Heart right ventricle (tissue), 16 donors: Measurements from ENCODE around the gene ATP5F1C. TPM values are rescaled to one million over a fixed set of nuclear protein-coding genes. Genes with fewer than 3 reads are reported as not detected.
"Not testable (repeated sequence)": the region's sequence is repeated elsewhere in the genome, so short reads cannot be mapped to it uniquely, and the experiment has no call there.

Source experiments
- ATAC-seq, 8 donors: fragments of 200-7000 bp; cut with Tn5 transposase; one replicate each; pipeline ENCODE4 v1.9.1; 2020; ENCODE audit warnings: mild to moderate bottlenecking in 8 of 8, moderate library complexity in 8 of 8, moderate number of reproducible peaks in 1 of 8
- DNase-seq, 2 donors: peaks; one replicate each; pipeline ENCODE4 v3.0.0-alpha.2; 2020
- H3K27ac ChIP-seq, 10 donors: fragments of 200-600 bp; sonication (generic) in 2 of 10; one replicate each; pipeline versions ENCODE4 v1.5.0 to v1.8.0; 2020 to 2022; ENCODE audit warnings: mild to moderate bottlenecking in 3 of 10
- H3K27me3 ChIP-seq, 7 donors: fragments of 200-600 bp; one replicate each; pipeline ENCODE4 v1.8.0; 2021 to 2022; ENCODE audit warnings: mild to moderate bottlenecking in 2 of 7
- H3K36me3 ChIP-seq, 9 donors: fragments of 200-600 bp; sonication (generic) in 1 of 9; one replicate each; pipeline versions ENCODE4 v1.5.0 to v1.8.0; 2020 to 2022; ENCODE audit warnings: mild to moderate bottlenecking in 2 of 9
- H3K4me1 ChIP-seq, 9 donors: fragments of 200-600 bp; sonication (generic) in 1 of 9; one replicate each; pipeline versions ENCODE4 v1.5.0 to v1.8.0; 2020 to 2022; ENCODE audit warnings: mild to moderate bottlenecking in 4 of 9
- H3K4me3 ChIP-seq, 10 donors: fragments of 200-600 bp; sonication (generic) in 2 of 10; one replicate each; pipeline versions ENCODE4 v1.5.0 to v1.8.0; 2020 to 2022; ENCODE audit warnings: mild to moderate bottlenecking in 7 of 10, moderate library complexity in 2 of 10
- H3K9me3 ChIP-seq, 11 donors: fragments of 200-600 bp in 10 of 11; sonication (generic) in 2 of 11; one replicate each; pipeline versions ENCODE4 v1.5.0 to v1.8.0; 2013 to 2022; ENCODE audit warnings: mild to moderate bottlenecking in 2 of 11, control low read depth in 1 of 11, moderate library complexity in 1 of 11
- CTCF ChIP-seq, 9 donors: fragments of 200-600 bp; sonication (generic) in 2 of 9; IDR thresholded peaks; one replicate each; pipeline versions ENCODE4 v1.5.0 to v1.8.0; 2021 to 2022; ENCODE audit warnings: antibody characterized with exemption in 9 of 9, mild to moderate bottlenecking in 5 of 9, moderate library complexity in 1 of 9
- WGBS, 2 donors: extraction: QIAGEN DNeasy Blood & Tissue Kit; methylation state at CpG; one replicate each; pipeline ENCODE4 v1.1.7; 2013; ENCODE audit warnings: inconsistent platforms in 1 of 2; 5-methylcytosine and 5-hydroxymethylcytosine counted together
- intact Hi-C, 10 donors: fragments of 100-400 bp; cut with DNase I; formaldehyde crosslinking; loops; one replicate each; pipeline versions ENCODE4 v1.11.1 to v1.14.2; 2022
- polyA plus RNA-seq, 2 donors: library from polyadenylated mRNA; stranded (reverse); fragments of 200-250 nt; gene quantifications; one replicate each; pipeline ENCODE4 v1.2.3, GENCODE V29; 2013
- total RNA-seq, 10 donors: library from RNA; stranded (reverse); fragmentation: NEBNext Ultra II Directional in 3 of 10; extraction: Animal tissue kit (Norgen Biotek cat#: 25700) in 3 of 10; gene quantifications; one replicate each; pipeline versions ENCODE4 v1.2.1 to v1.2.4, GENCODE V29; 2021 to 2023
- donor health status: Arrhythmogenic right ventricular cardiomyopathy.
- donor health status: ischemic (EF 13 %, LVEDD 7.1; RV severe dilation, severe dysfunction).
- donor health status: healthy with polysubstance abuse.
- donor health status: DM: no; HTN: yes; CAD: no.
- donor health status: DM: no; HTN: no; CAD: no.
- donor health status: ischemic (EF 25% LVEDD 6.9; RV normal size, moderate dysfunction).
- donor health status: ischemic (EF 25% LVEDD 5.7; RV mildly dilated, moderate dysfunction).
- donor health status: healthy.
- donor health status: DM: yes; HTN: yes; CAD: no.
- donor health status: Ischemic cardiomyopathy.
- donor health status: ischemic (EF 35%, LVEDD 5.7; RV mildly dilated, moderate dysfunction).
- donor health status: nonischemic (EF 11% LVEDD 7.7; RV severe dilation, severe dysfunction).
- donor health status: DM: yes; HTN: yes; CAD: no.
- donor health status: PGD.
- donor health status: ischemic (EF 29% LVEDD 5.4; RV normal size, mild dysfunction).
- donor health status: nonischemic (EF 23%, LVEDD 6.1; RV moderate dilation, normal function).

Gene ATP5F1C
- total and polyA plus RNA-seq, 12 donors: 561 to 1,131 (median 770) TPM

GRCh38 chr10:7811000-7811399, 23.0 kb downstream of the ATP5F1C start:
- H3K27me3 ChIP-seq: no peaks in the 10 kb centered on the region
- intact Hi-C loops: no loop called here
- H3K9me3 ChIP-seq: no peaks in the 10 kb centered on the region
- TF ChIP-seq CTCF (IDR thresholded peaks at IDR 0.05): no peak
- DNase-seq (no peak), ATAC-seq (no peak)
- no peaks in the 10 kb centered on the region for H3K4me1 ChIP-seq
- H3K4me3 ChIP-seq: no peak overlapping the region
- no peak overlapping the region for H3K27ac ChIP-seq
- peaks cover 0 to 41% (median 25%) of the 10 kb centered on the region in 9 donors for H3K36me3 ChIP-seq
- 86 to 87% methylated on average over 5 of the region's 5 CpGs for WGBS, 2 donors

- H3K27me3 ChIP-seq, H3K4me3 ChIP-seq, ATAC-seq, H3K27ac ChIP-seq, H3K9me3 ChIP-seq, DNase-seq, intact Hi-C loops, H3K4me1 ChIP-seq: not testable (repeated sequence)
- peaks cover 0 to 33% (median 17%) of the 10 kb centered on the region in 9 donors for H3K36me3 ChIP-seq
- WGBS, 2 donors: 82 to 83% methylated on average over 7 of the region's 7 CpGs
Measured at GRCh38 chr10:7811743-7812142, 23.8 kb downstream of the ATP5F1C start.

GRCh38 chr10:7813481-7813880, 25.5 kb downstream of the ATP5F1C start:
- ATAC-seq (no peak), DNase-seq (no peak)
- no peak for TF ChIP-seq CTCF (IDR thresholded peaks at IDR 0.05)
- intact Hi-C loops: no loop called here
- Histone ChIP-seq H3K4me1 (peaks cover 0 to 9% (median 5%) of the 10 kb centered on the region in 9 donors), H3K9me3 (no peaks in the 10 kb centered on the region), H3K36me3 (peaks cover 0 to 16% (median 2%) of the 10 kb centered on the region in 9 donors), H3K27ac (no peak overlapping the region), H3K27me3 (peaks cover 0 to 7% (median 0%) of the 10 kb centered on the region in 7 donors), H3K4me3 (no peak overlapping the region)
- WGBS, 2 donors: 65 to 78% methylated on average over 3 of the region's 3 CpGs

GRCh38 chr10:7817576-7817975, 29.6 kb downstream of the ATP5F1C start:
- intact Hi-C loops: no loop called here
- H3K9me3 ChIP-seq: no peaks in the 10 kb centered on the region
- peaks cover 0 to 7% (median 0%) of the 10 kb centered on the region in 7 donors for H3K27me3 ChIP-seq
- no peak for ATAC-seq
- no peak for TF ChIP-seq CTCF (IDR thresholded peaks at IDR 0.05)
- H3K36me3 ChIP-seq: peaks cover 0 to 20% (median 0%) of the 10 kb centered on the region in 9 donors
- DNase-seq: no peak
- 9 to 18% methylated on average over 12 of the region's 12 CpGs for WGBS, 2 donors
- H3K4me1 ChIP-seq: peaks cover 0 to 29% (median 22%) of the 10 kb centered on the region in 9 donors
- peak overlapping the region; percentile 67 to 100 (median 96) for H3K4me3 ChIP-seq
- peak overlapping the region in 3 of 10 donors; percentile 63 to 83 (median 63) for H3K27ac ChIP-seq

GRCh38 chr10:7817984-7818294, 30.0 kb downstream of the ATP5F1C start:
- peak in 5 of 8 donors; percentile 1 to 12 (median 3) for ATAC-seq
- Histone ChIP-seq H3K4me3 (peak overlapping the region; percentile 67 to 100 (median 96)), H3K36me3 (peaks cover 0 to 24% (median 0%) of the 10 kb centered on the region in 9 donors), H3K4me1 (peaks cover 0 to 29% (median 22%) of the 10 kb centered on the region in 9 donors), H3K27ac (peak overlapping the region in 8 of 10 donors; percentile 61 to 88 (median 80)), H3K9me3 (no peaks in the 10 kb centered on the region), H3K27me3 (peaks cover 0 to 7% (median 0%) of the 10 kb centered on the region in 7 donors)
- no peak for DNase-seq
- 1% methylated on average over 10 of the region's 10 CpGs for WGBS, 2 donors
- intact Hi-C loops: loop anchor here in 2 of 10 donors (1.0 kb wide), 2 partner anchors 30 to 237 kb away; partner anchors contain the start of gene ATP5F1C (in 1 of the 2)
- TF ChIP-seq CTCF (IDR thresholded peaks at IDR 0.05): no peak
